ENCODE data around the gene STYXL1.

STYXL1 gene

GRCh38 chr7:75991531-75992082 lies 56.2 kb downstream of the STYXL1 start:
- DNase-seq, result no peak

GRCh38 chr7:75989500-75990388 lies 58.1 kb downstream of the STYXL1 start:
- DNase-seq, result no peak

- no peak for DNase-seq
Measured at GRCh38 chr7:75988568-75989499, 59.0 kb downstream of the STYXL1 start.

DNA sequence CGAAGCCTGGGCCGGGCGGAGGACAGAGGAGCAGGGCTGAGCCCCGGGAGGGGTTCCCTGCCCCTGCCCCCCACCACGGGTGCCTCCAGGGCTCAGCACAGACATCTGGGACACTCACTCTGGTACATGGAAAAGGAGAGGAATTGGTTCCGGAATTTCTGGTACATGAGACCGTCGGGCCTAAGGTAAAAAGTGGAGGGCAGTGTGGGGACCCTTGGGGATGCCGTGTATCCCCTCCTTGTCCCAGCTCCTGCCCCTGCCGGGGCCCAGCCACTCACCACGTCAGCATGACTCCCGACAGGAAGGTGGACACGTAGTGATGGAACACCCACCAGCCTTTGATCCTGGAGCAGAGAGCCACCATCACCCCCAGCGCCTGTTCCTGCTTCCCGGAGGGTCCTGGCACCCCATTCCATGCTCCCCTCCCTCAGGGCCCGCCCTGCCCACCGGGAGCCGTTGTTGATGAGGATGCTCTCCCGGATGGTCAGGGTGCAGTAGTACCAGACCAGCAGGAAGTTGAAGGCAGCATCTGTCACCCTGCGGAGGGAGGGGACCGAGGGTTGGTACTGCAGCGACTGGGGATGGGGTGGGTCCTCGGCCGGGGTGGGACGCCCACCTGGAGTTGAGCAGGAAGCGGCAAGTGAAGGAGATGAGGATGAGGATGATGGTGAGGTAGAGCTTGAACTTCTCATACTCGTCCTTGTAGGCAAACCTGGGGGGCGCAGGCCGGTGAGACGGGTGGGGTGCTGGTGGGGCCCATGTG lies 59.8 kb downstream of the STYXL1 start:
- DNase-seq, result no peak

GRCh38 chr7:75987026-75987804 lies 60.6 kb downstream of the STYXL1 start:
- no peak for DNase-seq

DNA sequence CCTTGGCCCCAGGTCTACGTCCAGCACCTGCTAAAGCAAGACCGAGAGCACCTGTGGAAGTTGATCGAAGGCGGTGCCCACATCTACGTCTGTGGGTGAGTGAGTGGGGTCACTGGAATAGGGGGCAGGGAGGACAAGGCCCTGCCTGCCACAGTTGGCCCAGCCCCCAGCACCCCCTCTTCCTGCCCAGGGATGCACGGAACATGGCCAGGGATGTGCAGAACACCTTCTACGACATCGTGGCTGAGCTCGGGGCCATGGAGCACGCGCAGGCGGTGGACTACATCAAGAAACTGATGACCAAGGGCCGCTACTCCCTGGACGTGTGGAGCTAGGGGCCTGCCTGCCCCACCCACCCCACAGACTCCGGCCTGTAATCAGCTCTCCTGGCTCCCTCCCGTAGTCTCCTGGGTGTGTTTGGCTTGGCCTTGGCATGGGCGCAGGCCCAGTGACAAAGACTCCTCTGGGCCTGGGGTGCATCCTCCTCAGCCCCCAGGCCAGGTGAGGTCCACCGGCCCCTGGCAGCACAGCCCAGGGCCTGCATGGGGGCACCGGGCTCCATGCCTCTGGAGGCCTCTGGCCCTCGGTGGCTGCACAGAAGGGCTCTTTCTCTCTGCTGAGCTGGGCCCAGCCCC lies 61.5 kb downstream of the STYXL1 start:
- DNase-seq, result no peak

GRCh38 chr7:75985518-75986146 lies 62.2 kb downstream of the STYXL1 start:
- no peak for DNase-seq

GRCh38 chr7:75985009-75985517 lies 62.7 kb downstream of the STYXL1 start:
- DNase-seq, result no peak

DNA sequence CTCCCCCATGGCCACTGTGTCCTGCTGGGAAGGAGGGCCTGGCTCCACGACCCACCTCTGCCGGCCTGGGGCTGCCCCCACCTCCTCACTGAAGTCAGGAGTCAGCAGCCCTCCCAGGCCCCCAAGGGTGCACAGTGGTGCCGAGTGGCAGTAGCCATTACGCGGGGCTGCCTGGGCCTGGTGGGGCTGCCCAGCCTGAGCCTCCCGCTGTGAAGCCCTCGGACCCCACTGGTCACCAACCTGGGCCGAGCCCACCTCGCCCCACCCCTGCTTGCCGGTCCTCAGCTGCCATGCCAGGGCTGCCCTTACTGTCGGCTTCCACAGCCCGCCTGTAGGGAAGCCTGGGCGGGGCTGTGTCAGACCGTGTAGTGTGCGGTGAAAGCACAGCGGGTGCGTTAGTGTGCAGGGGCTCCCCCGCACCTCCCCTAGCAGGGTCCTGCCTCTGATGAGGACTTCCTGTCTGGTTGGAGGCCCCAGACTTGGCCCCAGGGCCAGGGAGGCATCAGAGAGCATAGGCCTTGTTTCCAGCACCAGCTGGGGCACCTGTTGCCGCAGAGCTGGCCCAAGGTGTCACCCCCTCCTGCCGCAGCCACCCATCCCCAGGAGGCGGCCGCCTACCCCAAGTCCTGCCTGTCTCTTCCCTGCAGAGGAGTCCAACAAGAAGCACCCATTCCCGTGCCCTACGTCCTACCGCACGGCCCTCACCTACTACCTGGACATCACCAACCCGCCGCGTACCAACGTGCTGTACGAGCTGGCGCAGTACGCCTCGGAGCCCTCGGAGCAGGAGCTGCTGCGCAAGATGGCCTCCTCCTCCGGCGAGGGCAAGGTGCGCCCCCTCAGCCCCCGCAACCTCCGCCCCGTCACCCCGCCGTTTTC lies 63.4 kb downstream of the STYXL1 start:
- DNase-seq, result no peak

DNA sequence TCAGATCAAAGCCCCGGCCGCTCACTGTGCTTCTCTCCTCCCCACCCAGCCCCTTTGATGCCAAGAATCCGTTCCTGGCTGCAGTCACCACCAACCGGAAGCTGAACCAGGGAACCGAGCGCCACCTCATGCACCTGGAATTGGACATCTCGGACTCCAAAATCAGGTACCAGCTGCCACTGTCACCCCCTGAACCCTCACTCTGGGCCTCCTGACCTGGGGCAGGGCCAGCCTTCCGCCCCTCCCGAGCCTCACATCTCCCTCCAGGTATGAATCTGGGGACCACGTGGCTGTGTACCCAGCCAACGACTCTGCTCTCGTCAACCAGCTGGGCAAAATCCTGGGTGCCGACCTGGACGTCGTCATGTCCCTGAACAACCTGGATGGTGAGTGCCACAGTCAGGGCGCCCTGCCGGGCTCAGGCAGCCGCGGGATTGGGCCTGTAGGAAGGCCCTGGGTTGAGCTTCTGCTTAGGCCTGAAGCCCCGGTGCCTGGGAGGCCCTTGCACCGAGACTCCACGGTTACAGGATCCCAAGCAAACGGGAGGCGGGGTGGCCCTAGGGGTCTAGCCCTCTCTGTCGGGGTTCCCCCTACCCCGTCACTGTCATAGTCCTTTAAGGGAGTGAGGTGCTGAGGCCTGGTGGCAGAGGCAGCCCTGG lies 64.2 kb downstream of the STYXL1 start:
- no peak for DNase-seq

- no peak for DNase-seq
Measured at GRCh38 chr7:75982306-75983064, 65.3 kb downstream of the STYXL1 start.

GRCh38 chr7:75981453-75982305 lies 66.1 kb downstream of the STYXL1 start:
- no peak for DNase-seq

DNA sequence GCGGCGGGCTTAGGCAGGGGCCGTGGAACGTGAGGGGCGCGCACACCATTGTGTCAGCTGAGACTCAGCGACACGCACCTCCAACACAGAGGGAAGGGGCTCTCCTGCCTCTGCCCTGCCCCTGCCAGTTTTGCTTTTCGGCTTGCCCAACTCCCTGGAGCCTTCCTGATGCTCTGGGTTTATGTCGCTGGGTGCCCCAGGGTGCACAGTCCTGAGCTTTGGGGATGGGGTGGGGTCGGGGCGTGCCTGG lies 66.7 kb downstream of the STYXL1 start:
- DNase-seq, result no peak

GRCh38 chr7:75980430-75981202 lies 67.2 kb downstream of the STYXL1 start:
- DNase-seq, result no peak

DNA sequence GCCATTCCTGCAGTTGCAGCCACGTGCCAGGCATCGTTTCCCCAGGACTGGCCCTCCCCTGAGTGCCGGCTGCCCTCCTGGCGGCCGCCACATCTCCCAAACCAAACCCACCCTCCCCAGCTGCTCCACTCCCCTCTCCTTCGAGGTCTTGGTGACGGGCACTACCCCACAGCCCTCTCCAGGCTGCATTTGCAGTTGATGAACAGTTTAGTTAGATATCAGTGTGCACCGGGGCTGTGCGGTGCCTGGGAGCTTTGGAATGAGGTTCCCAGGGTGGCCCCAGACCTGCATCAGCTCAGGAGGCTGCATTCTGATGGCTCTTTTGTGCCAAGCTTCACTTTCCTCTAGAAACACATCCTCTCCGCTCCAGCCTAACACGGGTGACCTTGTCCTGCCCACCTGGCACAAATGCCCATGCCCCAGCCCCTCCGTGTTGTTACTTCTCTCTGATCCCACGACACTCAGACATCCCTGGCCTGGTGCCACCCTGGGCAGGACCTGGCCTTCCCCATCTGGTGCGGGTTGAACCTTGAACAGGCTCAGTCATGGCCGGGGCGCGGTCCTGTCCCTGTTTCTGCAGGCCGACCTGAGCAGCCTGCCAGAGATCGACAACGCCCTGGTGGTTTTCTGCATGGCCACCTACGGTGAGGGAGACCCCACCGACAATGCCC lies 67.9 kb downstream of the STYXL1 start:
- DNase-seq, result no peak

GRCh38 chr7:75977743-75978142 lies 70.1 kb downstream of the STYXL1 start:
- DNase-seq, result no peak

Measured in activated CD8-positive, alpha-beta memory T cell treated with anti-CD3 and anti-CD28 coated beads for 24 hours (primary cell).